ENCODE measurements around the gene PSMD10.

DNA sequence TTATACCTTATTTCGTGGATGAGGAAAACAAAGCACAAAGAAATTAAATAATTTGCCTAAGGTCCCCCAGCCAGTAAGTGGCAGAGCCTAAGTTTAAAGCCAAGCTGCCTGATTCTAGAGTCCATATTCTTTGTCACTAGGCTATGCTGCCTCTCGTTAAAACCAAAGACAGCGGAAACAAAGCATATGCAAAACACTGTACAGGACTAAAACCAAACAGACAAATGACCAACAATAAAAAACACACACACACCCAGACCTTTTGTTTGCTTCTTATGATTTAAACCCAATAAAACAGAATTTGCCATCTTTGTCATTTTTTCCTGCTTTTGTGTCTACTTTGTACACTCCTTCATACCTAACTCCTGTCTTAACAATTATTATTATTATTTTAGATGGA, 56.6 kb downstream of the PSMD10 start:
- TF ChIP-seq, protein P1, sequence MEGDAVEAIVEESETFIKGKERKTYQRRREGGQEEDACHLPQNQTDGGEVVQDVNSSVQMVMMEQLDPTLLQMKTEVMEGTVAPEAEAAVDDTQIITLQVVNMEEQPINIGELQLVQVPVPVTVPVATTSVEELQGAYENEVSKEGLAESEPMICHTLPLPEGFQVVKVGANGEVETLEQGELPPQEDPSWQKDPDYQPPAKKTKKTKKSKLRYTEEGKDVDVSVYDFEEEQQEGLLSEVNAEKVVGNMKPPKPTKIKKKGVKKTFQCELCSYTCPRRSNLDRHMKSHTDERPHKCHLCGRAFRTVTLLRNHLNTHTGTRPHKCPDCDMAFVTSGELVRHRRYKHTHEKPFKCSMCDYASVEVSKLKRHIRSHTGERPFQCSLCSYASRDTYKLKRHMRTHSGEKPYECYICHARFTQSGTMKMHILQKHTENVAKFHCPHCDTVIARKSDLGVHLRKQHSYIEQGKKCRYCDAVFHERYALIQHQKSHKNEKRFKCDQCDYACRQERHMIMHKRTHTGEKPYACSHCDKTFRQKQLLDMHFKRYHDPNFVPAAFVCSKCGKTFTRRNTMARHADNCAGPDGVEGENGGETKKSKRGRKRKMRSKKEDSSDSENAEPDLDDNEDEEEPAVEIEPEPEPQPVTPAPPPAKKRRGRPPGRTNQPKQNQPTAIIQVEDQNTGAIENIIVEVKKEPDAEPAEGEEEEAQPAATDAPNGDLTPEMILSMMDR (IDR thresholded peaks at IDR 0.05) = no peak
- no peak for TF ChIP-seq POLR2A (IDR thresholded peaks at IDR 0.05)
